T-helper 1 cell (primary cell): ENCODE results near the gene MPRIP.
"Not testable (repeated sequence)": the region's sequence is repeated elsewhere in the genome, so short reads cannot be mapped to it uniquely, and the experiment has no call there.

Experiments
- DNase-seq, 5 donors: peaks; one replicate each; pipeline ENCODE4 v3.0.0-alpha.2; 2012 to 2020

Gene MPRIP

DNA sequence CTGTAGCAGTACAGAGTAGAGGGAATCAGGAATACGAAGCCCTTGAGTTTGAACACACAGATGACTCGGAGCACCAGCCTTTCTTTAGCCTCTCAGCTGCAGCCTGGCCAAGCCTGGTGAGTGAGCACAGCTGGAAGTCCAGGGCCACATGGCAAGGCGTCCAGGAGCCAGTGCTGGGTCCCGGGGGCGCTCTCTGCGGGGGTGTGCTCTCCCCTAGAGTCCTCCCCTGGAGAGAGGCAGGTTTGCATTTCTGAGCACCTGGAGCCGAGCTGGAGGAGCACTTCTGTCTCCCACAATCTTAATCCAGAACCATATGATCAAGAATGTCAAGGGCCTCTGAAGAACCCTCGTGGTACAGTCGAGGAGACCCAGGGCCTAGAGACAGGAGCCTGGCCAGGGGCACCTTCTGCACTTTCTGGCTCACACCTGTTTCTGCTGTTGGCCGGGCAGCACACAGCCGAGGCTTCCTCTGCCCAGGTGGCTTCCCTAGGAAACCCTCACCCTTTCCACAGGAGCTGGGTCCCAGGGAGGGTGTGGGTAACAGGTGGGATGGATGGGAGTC, 85.6 kb downstream of the MPRIP start:
- no peak for DNase-seq

DNA sequence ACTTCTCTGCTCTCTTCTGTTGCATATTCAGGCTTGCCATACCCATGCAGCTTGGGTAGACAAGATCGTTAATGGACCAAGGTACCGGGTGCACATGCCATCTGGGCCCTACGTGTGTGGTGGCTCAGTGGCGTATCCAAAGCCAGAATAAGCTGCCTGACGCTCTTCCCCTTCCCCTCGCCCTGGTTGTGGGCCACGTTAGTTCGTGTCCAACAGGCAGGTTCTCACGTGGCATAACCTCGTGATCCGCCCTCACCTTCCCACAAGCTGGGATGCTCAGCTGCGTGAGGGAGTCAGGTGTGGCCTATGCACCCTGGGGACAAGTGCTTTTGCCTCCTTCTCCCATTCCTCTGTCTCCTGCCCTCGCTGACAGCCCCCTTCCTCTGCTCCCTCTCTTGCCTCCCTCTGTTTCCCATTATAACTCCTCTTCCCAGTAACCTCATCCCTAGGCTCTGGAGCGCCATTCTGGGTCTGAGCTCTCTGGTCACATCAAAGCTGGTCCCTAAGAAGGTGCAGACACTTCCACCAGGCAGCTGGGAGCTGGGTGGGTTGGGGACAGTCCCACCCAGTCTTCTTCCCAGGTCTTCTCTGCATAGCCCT, 86.3 kb downstream of the MPRIP start:
- no peak for DNase-seq

DNA sequence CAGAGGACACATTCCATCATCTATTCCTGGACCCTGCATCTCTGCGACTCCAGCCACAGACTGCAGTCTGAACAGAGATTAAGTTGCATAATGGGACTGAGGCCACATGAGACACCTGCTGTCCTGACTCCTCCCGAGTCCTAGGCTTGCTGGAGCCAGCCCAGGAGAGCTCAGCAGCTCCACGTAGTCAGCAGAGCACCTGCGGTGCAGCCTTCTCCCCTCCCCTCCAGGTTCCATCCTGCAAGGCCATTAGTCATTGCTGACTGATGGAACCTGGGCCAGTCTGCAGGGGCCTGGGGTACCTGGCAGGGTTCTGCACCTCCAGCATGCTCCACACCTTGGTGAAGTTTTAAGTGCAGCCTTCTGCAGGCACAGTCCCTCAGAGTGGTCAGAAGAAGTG, 87.2 kb downstream of the MPRIP start:
- no peak for DNase-seq

DNA sequence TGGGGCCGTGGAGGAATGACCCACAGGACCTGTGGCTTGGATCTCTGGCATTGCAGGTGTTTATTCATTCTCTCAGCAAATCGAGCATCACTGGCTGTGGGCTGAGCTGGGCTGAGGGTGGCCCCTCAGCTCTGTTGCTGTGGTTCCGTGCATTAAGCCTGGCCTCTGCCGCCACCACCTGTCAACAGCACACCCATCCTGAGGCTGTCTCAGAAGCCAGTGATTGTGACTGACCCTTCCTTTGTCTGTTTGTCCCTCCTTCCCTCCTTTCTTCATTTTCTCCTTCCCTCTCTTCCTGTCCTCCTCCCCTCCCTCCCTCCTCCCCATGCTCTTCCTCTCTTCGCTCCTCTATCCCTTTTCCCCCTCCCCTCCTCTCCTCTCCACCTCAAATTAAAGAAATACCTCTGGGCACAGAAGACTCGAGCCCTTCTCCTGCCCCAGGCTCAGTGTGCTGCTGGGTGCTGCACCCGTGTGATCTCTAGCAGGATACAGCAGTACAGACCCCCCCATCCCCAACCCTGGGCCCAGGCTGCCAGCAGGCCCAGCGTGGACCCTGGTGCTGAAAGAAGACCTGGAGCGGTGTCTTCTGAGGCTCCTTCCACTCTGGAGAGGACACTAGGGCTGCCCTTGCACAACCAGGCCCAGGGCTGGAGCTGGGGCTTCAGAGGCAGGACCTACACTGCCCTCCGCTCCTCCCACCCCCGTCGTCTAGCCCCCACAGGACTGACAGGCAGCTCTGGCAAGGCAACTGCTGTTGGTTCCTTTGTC, 88.0 kb downstream of the MPRIP start:
- DNase-seq, result no peak

DNA sequence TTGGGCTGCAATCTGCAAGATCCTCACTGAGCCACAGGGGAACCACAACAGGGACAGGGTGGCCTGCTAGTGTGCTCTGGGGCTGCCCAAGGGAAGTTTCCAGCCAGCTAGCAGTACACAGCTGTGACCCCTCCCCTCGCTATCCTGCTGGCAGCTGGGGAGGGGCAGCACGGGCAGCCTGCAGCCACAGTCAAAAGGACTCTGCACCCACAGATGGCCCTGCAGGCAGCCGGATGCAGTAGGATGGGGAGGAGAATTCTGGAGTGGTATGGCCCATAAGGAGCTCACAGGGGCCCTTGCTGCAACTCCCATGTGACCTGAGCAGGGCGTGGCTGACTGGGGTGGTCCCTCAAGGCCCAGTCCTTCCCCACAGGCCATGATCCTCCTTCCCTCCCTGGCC, 89.6 kb downstream of the MPRIP start:
- no peak for DNase-seq

DNA sequence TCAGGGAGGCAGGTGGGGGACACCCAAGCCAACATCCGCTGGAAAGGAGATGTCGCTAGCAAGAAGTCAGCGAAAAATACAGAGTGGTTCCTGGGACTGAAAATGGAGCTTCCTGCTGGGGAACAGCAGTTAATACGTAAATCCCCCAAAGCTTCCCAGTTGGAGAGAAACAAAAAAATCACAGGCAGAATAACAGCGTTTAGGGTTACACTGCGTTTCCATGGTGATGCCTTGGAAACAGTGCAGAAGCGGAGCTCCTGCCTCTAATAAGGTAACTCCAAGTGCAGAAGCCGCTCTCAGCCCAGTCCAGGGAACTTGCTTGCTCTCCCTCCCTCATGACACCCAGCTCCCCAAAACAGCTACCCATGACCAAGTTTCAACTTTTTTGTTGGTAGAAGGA, 90.5 kb downstream of the MPRIP start:
- no peak for DNase-seq

DNA sequence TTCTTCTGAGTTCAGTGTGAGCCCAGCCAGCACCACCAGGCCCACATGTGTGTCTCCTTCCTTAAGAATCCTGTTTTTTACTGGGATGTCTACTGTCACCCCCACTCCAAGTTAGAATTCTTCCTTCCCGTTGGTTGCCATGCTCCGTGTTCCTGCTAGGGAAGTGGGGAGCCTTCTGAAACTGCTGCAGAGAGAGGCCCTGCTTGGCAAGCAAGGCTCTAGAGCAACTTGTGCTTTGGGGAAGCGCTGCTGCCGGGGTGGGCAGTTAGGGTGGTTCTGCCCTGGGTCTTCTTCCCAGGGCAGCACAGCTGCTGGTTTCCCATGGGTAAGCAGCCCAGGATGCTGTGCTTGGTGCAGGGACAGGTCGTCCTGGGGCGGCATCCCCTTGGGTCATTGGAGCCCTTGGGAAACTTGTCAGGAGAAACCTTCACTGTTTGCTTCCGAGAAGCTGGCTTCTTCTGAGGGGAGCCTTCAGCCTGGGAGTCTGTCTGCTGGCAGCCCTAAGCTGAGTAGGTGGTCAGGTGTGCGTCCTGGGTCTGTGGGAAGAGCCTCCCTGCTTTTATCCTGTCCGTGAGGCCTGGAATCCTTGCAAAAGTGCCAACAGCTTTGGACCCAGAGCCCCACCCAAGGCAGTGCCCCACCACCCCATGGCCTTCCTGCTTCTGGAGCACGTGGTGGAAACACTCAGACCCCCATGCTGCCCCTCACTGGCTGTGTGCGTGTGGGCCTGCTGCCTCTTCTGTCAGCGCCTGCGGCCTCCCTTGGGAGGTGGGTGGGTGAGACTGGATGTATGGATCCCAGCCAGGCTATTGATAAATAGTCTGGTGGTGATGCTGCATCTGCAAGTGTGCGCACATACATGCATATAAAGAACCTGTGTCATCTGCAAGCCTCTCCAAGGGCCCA, 92.0 kb downstream of the MPRIP start:
- no peak for DNase-seq

DNA sequence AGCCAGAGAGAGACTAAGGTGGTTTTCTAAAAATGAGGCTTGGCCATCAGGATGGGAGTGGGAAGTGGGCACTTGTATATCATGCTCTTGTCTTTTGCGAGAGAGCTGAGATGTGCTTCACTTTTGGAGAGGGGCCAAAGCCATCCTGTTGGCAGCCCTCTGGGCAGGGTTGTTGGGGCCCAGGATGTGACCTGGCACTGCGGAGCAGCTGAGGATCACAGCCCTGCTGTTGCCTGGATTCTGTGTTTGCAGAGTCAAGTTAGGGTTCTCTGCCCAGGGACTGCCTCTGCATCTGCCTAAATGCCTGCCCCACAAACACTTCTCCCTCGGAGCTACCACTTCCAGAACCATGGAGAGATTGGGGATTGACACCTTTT, 92.7 kb downstream of the MPRIP start:
- no peak for DNase-seq

DNA sequence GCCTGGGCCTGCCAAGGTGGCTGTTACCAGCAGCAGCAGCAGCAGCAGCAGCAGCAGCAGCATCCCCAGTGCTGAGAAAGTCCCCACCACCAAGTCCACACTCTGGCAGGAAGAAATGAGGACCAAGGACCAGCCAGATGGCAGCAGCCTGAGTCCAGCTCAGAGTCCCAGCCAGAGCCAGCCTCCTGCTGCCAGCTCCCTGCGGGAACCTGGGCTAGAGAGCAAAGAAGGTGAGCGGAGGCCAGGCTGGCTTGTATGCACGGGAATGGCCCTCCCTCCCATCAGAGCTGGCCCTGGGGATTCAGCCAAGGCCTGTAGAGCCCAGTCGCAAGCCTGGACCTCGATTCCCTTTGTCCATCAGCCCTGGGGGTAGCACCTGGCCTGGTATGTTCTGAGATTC, 94.0 kb downstream of the MPRIP start:
- DNase-seq, result not testable (repeated sequence)

DNA sequence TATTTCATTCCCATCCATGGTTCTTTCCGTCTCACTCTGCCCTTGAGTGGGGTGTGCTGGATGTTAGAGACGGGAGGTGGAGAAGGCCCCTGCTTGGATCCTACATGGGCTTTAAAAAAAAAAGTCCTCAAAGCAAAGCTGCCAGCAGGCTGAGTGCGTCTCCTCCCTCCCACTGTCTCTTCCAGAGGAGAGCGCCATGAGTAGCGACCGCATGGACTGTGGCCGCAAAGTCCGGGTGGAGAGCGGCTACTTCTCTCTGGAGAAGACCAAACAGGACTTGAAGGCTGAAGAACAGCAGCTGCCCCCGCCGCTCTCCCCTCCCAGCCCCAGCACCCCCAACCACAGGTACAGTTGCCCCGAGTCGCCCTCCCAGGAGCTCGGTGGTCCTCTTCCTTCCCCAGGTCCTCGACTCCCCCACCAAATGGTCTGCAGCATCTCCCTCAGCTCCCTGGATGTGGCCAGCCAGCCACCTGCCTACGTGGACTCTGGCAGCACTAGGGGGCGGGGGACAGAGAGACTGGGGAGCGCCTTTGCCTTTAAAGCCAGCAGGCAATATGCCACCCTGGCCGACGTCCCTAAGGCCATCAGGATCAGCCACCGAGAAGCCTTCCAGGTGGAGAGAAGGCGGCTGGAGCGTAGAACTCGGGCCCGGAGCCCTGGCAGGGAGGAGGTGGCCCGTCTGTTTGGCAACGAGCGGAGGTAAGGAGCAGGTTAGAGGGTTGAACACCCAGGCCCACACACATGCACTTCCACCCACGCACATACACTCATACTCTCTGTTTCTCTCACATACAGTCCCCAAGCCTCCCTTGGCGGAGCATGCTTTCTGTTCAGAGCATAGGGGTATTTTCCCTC, 95.7 kb downstream of the MPRIP start:
- DNase-seq, result no peak

DNA sequence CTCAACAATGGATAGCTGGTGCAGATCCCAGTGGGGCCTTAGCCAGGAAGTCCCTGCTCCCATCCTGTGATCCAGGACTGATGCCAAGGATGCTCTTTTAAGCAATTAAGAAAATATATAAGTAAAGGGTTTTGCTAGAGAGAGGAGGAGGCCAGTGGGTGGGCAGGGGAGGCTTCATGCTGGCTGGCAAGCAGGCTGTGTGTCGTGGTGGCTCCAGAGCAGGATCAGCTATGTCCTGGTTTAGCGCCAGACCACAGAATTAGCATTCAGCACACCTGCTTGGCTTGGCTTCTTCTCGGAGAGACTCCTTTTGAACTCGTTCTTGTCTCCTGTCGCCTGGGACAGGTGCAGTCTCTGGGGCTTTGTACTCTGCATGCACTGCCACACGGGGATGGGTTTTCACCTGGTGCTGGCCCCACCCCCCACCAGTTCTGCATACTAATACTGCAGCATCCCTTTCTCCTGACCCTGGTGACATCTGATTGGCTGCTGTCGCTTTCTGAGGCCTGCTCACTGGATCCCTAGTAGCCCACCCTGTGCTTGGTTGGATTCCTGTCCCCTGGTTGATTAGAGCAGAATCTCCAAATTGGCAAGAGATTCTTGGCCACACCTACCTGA, 97.8 kb downstream of the MPRIP start:
- no peak for DNase-seq

DNA sequence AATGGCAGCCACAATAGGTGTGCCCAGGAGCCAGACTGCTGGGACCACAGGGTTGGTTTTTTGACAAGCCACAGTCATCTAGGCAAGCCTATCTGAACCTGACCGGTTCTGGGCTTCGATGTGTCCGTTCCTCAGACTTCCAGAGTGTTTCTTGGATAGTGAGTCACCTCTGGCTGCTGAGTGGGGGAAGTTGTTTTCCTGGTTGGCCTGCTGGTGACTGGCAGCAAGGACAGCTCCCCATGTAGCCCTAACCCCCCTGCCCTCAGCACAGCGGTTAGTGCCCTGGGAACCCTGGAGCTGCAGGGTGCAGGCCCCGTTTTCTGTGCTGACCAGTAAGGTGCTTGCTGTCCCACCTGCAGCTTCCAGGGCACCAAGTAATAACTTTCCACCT, 98.3 kb downstream of the MPRIP start:
- no peak for DNase-seq

DNA sequence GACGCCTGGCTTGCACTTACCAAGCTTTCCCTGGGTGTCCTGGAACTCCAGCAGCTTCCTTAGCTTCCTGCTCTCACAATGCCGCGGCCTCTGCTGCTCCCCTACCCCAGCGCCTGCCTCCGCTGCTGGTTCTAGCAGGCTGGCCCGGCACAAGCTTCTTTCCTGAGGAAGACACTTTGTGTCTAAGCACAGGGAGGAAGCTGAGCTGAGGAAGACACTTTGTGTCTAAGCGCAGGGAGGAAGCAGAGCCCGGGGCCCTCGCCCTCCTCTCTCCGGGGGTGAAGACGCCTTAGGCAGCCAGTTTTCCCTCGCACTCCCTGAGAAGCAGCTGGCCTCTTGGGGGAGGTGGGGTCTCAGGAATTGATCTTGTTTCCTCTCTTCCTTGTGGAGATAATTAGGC, 99.0 kb downstream of the MPRIP start:
- no peak for DNase-seq

DNA sequence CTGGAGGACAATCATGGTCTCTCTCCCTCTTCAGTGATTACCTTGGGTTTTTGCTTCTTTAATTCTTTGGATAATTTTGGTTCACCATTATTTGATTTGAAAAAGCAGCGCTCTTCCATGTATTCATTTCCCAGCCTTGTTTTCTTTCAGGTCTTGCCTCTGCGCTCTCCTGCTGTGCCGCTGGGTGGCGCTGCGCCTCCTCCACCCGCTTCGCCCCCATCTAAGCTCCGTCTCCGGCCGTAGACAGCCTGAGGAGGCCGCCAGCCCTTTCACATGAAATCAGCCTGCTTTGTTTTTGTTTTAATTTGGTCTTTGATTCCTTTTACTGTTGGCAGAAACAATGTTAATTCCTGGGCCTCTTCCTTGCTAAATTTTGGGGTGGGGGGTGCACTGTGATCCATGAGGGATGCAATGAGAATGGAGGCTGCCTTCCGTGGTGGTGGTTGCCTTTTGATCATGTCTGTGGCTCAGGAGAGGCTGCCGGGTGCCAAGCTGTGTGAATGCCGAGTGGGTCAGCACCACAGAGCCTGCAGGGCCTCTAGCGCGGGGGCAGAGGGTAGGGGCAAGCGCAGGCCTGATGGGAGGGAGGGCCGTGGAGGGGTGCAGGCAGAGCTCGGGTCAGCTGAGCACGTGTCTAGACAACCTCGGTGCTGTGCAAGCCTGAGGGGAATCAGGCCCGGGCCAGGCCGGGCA, 99.7 kb downstream of the MPRIP start:
- peak in 4 of 5 donors; percentile 34 to 51 (median 42) for DNase-seq

DNA sequence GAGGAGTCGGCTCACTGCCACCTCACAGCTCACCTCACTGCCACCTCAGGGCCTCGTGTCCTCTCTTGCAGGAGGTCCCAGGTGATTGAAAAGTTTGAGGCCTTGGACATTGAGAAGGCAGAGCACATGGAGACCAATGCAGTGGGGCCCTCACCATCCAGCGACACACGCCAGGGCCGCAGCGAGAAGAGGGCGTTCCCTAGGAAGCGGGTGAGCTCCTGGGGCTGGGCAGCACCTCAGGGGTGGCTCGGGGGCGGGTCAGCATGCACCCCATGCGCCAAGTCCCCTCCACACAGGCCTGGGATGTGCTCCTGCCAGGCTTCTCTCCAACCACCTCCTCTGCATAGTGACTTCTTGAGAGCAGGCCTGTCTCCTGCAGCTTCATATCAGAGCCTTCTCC, 100.3 kb downstream of the MPRIP start:
- no peak for DNase-seq

DNA sequence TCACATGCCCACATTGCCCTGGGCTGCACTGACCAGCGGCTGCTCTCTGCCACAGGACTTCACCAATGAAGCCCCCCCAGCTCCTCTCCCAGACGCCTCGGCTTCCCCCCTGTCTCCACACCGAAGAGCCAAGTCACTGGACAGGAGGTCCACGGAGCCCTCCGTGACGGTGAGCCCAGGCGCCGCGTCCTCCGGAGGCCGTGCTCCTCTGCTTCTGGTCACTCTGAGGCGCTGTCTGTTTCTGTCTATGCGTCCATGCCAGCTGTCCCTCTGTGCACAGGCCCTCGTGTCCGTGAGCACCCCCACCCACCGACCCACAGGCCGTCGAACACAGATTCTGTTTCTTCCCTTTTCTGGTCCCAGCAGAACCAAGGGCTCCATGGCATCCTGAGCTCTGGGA, 101.2 kb downstream of the MPRIP start:
- no peak for DNase-seq

DNA sequence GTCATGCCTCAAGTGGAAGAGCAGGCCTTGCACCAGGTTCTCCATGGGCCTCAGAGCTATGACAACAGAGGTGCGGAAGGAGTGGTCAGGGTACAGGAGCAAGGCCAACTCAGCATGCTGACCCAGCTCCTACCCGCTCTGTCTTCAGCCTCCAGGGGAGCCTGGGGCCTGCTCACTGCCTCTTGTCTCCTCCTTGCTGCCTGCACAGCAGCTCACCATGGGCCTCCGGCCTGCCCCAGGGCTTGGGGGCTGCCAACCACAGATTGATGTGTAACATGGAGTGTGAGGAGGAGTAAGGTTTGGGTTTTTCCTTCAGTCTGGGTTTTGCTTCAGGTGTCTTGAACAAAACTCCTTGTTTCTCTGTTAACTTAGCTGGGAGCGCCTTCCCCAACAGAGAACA, 101.8 kb downstream of the MPRIP start:
- DNase-seq, result no peak

DNA sequence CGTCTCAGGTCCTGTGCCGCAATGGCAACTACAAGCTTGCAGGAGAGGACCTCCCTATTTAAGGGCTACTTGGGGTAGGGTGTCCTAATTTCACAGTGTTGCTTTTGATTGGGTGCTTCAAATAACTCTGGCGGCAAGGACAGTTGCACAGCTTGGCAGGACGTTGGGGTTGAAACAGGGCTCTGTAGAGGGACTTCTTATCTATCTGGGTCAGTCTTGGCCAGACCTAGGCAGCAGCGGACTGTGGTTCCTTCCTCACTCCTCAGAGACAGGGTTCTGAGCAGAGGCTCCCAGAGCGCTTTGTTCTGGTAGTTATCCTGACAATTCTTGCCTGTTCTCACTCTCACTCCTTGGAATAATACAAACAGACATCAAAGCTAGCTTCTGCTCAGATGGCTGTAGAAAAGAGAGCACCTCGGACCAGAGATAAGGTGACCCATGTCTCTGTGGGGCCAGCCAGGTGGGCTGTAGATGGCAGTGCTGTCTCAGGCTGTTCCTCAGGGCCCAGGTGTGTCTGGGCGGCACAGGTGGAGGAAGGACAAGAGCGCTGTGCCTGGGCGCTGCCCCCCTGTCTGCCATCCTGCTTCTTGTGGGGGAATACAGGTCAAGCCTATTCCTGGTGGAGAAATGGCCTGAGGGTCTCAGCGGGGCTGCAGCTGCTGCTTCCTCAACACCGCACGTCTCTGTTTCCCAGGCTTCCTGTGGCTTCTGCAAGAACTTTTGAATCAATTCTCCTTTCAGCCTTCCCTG, 102.8 kb downstream of the MPRIP start:
- no peak for DNase-seq

DNA sequence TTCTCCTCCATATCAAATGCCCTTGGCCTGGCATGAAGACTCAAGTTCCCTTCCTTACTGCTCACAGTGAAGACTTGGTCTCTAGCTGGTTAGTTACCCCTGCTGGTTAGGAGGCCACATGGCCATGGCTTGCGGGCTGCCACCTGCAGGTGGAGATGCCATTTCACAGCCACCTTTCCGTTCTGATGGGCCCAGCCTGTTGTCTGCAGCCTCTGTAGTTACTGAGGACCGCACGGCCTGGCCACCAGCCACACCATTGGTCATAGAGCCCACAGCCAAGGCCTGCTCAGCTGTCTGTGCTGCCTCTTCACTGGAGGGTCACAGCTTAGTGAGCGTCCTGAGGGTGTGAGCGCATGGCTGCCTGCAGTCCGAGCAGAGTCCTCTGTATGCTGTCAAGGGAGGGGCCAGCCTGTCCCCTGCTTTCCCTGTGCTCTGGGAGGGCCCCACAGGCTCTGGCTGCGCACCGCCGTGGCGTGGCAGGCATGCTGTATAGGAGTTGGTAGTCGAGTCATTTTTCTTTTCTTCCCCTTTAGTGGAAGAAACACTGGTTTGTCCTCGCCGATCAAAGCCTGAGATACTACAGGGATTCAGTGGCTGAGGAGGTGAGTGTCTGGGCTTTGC, 104.6 kb downstream of the MPRIP start:
- DNase-seq, result peak in 2 of 5 donors; percentile 13 to 66

DNA sequence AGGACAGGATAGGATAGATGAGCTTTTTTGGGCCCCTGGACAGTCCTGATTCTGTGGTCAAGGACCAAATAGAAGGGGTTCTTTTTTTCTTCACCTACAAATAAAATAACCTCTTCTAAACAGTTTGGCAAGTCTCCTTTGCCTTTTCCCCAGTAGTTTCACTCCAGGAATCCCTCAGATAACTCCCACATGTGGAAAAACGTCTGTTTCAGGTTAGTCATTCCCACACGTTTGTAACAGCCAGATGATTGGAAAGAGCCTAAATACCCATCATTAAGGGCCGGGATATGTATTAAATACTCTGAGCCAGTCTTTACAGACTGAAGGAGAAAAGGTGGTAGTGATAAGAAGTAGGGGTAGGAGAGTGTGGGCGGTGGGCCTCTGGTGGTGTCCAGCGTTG, 105.6 kb downstream of the MPRIP start:
- DNase-seq, result no peak
